Esophagus muscularis mucosa (tissue), 4 donors: Measurements from ENCODE around the gene ACSL6. TPM values are rescaled to one million over a fixed set of nuclear protein-coding genes. Genes with fewer than 3 reads are reported as not detected.

Experiments
- DNase-seq: peaks from one replicate; pipeline ENCODE4 v3.0.0-alpha.2; 2017; ENCODE audit errors: extremely low spot score
- H3K27ac ChIP-seq, 4 donors: fragments of 200-600 bp; sonication (generic); replicated peaks in 1 of 4; 1 replicate in 3 of 4; 2 replicates in 1 of 4; pipeline ENCODE4 v1.5.1; 2016 to 2019; ENCODE audit warnings: mild to moderate bottlenecking in 1 of 4
- H3K27me3 ChIP-seq, 4 donors: fragments of 200-600 bp; sonication (generic); one replicate each; pipeline versions ENCODE4 v1.5.1 to v1.6.0; 2016 to 2019
- H3K36me3 ChIP-seq, 4 donors: fragments of 200-600 bp; sonication (generic); one replicate each; pipeline ENCODE4 v1.5.1; 2016 to 2019
- H3K4me1 ChIP-seq, 4 donors: fragments of 200-600 bp; sonication (generic); one replicate each; pipeline ENCODE4 v1.5.1; 2016 to 2019
- H3K4me3 ChIP-seq, 4 donors: fragments of 200-600 bp; sonication (generic); 1 replicate in 2 of 4; 2 replicates in 2 of 4; pipeline ENCODE4 v1.5.1; 2016 to 2019; ENCODE audit warnings: mild to moderate bottlenecking in 4 of 4, moderate library complexity in 1 of 4
- H3K9me3 ChIP-seq, 4 donors: fragments of 200-600 bp; sonication (generic); 1 replicate in 3 of 4; 2 replicates in 1 of 4; pipeline ENCODE4 v1.5.1; 2016 to 2019
- CTCF ChIP-seq, 3 experiments: fragments of 200-600 bp in 2 of 3; fragments of 450-650 bp in 1 of 3; sonication (generic) in 2 of 3; IDR thresholded peaks; one replicate each; pipeline ENCODE4 v1.5.1; 2017 to 2019; ENCODE audit warnings: antibody characterized with exemption in 3 of 3, mild to moderate bottlenecking in 2 of 3, moderate library complexity in 1 of 3
- EP300 ChIP-seq: sonication (generic); formaldehyde crosslinking; IDR thresholded peaks from one replicate; pipeline ENCODE4 v1.6.1; 2017; ENCODE audit warnings: antibody characterized with exemption
- POLR2A ChIP-seq: fragments of 450-650 bp; IDR thresholded peaks from one replicate; pipeline ENCODE4 v1.6.1; 2017; ENCODE audit warnings: antibody characterized with exemption, moderate library complexity, mild to moderate bottlenecking, low read depth
- POLR2AphosphoS5 ChIP-seq, 2 donors: sonication (generic); formaldehyde crosslinking; IDR thresholded peaks; one replicate each; pipeline ENCODE4 v1.6.1; 2017; ENCODE audit warnings: antibody characterized with exemption in 2 of 2
- WGBS: methylation state at CpG from one replicate; pipeline ENCODE4 v1.1.5; 2018; 5-methylcytosine and 5-hydroxymethylcytosine counted together
- intact Hi-C: fragments of 100-400 bp; cut with DNase I; formaldehyde crosslinking; loops from one replicate; pipeline ENCODE4 v1.15.1; 2023
- total RNA-seq, 4 donors: library from RNA; depleted of rRNA; stranded (reverse); fragments of >200 nt; gene quantifications; one replicate each; pipeline versions ENCODE4 v1.1.0 to v1.2.1, GENCODE V29; 2016

ACSL6 gene
- total RNA-seq, 4 donors from 2014 or later, result 1.6 to 2.6 (median 1.9) TPM

GRCh38 chr5:132001647-132002561, 9.6 kb downstream of the ACSL6 start:
- no peak overlapping the region for H3K27ac ChIP-seq
- H3K36me3 ChIP-seq, result no peaks in the 10 kb centered on the region
- intact Hi-C loops, result loop anchor here (10.0 kb wide), 1 partner anchor 577 kb away; no protein-coding TSS in a partner anchor
- TF ChIP-seq POLR2A (no peak), POLR2AphosphoS5 (IDR thresholded peaks at IDR 0.05) (no peak), CTCF (IDR thresholded peaks at IDR 0.05) (no peak), EP300 (no peak)
- no peak for DNase-seq
- 71% methylated on average over 11 of the region's 11 CpGs for WGBS
- no peak overlapping the region for H3K4me3 ChIP-seq
- H3K9me3 ChIP-seq, result no peaks in the 10 kb centered on the region
- no peaks in the 10 kb centered on the region for H3K27me3 ChIP-seq
- peaks cover 8 to 17% (median 12%) of the 10 kb centered on the region in 4 donors for H3K4me1 ChIP-seq

GRCh38 chr5:132000677-132001453, 10.6 kb downstream of the ACSL6 start:
- no peaks in the 10 kb centered on the region for H3K9me3 ChIP-seq
- no peak overlapping the region for H3K4me3 ChIP-seq
- intact Hi-C loops, result loop anchor here (10.0 kb wide), 1 partner anchor 576 kb away; no protein-coding TSS in a partner anchor
- WGBS, result 71% methylated on average over 7 of the region's 7 CpGs
- peaks cover 8 to 17% (median 12%) of the 10 kb centered on the region in 4 donors for H3K4me1 ChIP-seq
- no peak for DNase-seq
- no peaks in the 10 kb centered on the region for H3K36me3 ChIP-seq
- no peak overlapping the region for H3K27ac ChIP-seq
- H3K27me3 ChIP-seq, result no peaks in the 10 kb centered on the region
- no peak for TF ChIP-seq POLR2AphosphoS5 (IDR thresholded peaks at IDR 0.05)
- TF ChIP-seq POLR2A, result no peak
- no peak for TF ChIP-seq EP300
- TF ChIP-seq CTCF (IDR thresholded peaks at IDR 0.05), result no peak

- Histone ChIP-seq H3K4me3 (no peak overlapping the region), H3K27me3 (no peaks in the 10 kb centered on the region), H3K27ac (no peak overlapping the region), H3K36me3 (no peaks in the 10 kb centered on the region), H3K4me1 (peaks cover 8 to 17% (median 12%) of the 10 kb centered on the region in 4 donors), H3K9me3 (no peaks in the 10 kb centered on the region)
- 78% methylated on average over 2 of the region's 2 CpGs for WGBS
- DNase-seq, result no peak
- TF ChIP-seq CTCF (IDR thresholded peaks at IDR 0.05) (no peak), POLR2AphosphoS5 (IDR thresholded peaks at IDR 0.05) (no peak)
- intact Hi-C loops, result loop anchor here (10.0 kb wide), 1 partner anchor 575 kb away; no protein-coding TSS in a partner anchor
These were observed 11.3 kb downstream of the ACSL6 start for GRCh38 chr5:132000241-132000490.

GRCh38 chr5:131999441-132000240, 11.8 kb downstream of the ACSL6 start:
- intact Hi-C loops, result loop anchor here (10.0 kb wide), 1 partner anchor 575 kb away; no protein-coding TSS in a partner anchor
- 62% methylated on average over 10 of the region's 13 CpGs for WGBS
- H3K27ac ChIP-seq, result no peak overlapping the region
- H3K27me3 ChIP-seq, result no peaks in the 10 kb centered on the region
- peaks cover 8 to 17% (median 12%) of the 10 kb centered on the region in 4 donors for H3K4me1 ChIP-seq
- H3K36me3 ChIP-seq, result no peaks in the 10 kb centered on the region
- H3K9me3 ChIP-seq, result no peaks in the 10 kb centered on the region
- TF ChIP-seq POLR2AphosphoS5 (IDR thresholded peaks at IDR 0.05) (no peak), POLR2A (no peak), EP300 (no peak), CTCF (IDR thresholded peaks at IDR 0.05) (no peak)
- no peak for DNase-seq
- no peak overlapping the region for H3K4me3 ChIP-seq
